Activated naive CD4-positive, alpha-beta T cell treated with anti-CD3 and anti-CD28 coated beads, Interleukin-2, amount 50 U/mL, for 24 hours (primary cell): ENCODE data around the gene ANO8.
"Not testable (repeated sequence)": the region's sequence is repeated elsewhere in the genome, so short reads cannot be mapped to it uniquely, and the experiment has no call there.

Source experiments
- H3K27ac Mint-ChIP-seq: one replicate; pipeline ENCODE4 v1.8.0; 2021; ENCODE audit warnings: mild to moderate bottlenecking, mixed read lengths
- H3K27me3 Mint-ChIP-seq: one replicate; pipeline ENCODE4 v1.8.0; 2021; ENCODE audit warnings: mixed read lengths
- H3K36me3 Mint-ChIP-seq: one replicate; pipeline ENCODE4 v1.8.0; 2021; ENCODE audit warnings: mixed read lengths
- H3K4me1 Mint-ChIP-seq: one replicate; pipeline ENCODE4 v1.8.0; 2021; ENCODE audit warnings: mixed read lengths
- H3K4me3 Mint-ChIP-seq: one replicate; pipeline ENCODE4 v1.8.0; 2021; ENCODE audit warnings: mild to moderate bottlenecking, mixed read lengths
- H3K9me3 Mint-ChIP-seq: one replicate; pipeline ENCODE4 v1.8.0; 2021; ENCODE audit warnings: mixed read lengths

Gene ANO8

DNA sequence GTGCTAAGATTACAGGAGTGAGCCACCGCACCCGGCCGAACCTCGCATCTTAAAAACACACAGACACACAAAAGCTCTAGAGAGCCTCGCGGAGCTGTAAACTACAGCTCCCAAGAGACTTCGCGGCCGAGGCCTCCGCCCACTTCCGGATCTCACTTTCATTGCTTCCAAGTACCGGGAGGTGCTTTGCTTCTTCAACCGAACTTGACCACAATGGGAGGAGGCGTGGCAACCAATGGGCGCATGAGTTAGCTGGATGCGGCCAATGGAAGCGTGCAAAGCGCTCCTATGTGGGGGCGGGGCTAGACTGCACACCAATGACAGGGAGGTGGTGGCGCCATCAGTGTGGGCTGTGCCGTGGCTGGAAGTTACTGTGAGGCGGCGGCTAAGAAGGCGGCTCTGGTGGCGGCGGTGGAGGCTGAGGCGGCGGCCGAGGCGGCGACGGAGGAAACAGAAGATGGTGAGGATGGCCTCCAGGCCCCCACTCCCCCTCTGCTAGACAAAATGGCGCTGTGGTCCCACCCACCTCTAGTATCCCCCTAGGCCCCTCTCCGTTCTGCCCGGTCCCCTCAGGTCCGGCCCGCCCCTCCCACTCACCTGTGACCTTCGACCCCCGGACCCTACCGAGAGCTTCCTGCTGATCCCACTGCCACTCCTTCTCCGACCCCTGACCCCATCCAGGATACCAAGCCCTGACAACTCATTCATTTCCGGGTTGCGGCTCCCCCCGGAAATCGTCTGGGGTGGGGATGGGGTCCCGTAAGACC lies 25.3 kb downstream of the ANO8 start, which contains the start of gene DDA1:
TSS of gene DDA1 (plus strand) at position 366 of the 767 bp plus-strand sequence. CDS start at position 458, 92 bp downstream.
- H3K4me3 Mint-ChIP-seq, result peak within 1 kb of the TSS; percentile 99
- no peaks in the 10 kb centered on the region for H3K9me3 Mint-ChIP-seq

DNA sequence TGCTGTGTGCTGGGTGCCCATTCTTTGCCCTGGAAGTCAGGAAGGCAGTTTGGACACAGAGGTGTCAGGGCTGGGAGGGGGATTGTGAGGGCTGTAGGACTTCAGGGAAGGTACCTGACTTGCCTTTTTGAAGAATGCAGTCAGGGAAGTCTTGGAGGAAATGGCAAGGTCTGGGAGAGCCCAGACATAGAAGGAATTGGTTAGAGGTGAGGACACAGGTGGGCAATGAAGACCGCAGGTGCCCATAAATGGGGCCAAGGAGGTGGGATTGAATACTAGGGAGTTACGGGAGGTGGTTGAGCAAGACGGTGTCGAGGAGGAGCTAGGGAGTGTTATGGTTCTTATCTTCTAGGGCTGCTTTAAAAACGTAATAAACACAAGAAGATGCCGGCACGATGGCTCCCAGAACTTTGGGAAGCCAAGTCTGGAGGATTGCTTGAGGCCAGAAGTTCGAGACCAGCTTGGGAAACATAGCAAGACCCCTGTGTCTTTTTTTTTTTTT lies 26.7 kb downstream of the ANO8 start:
- H3K27me3 Mint-ChIP-seq, result no peaks in the 10 kb centered on the region
- H3K36me3 Mint-ChIP-seq, result no peaks in the 10 kb centered on the region
- peak overlapping the region; percentile 57 for H3K4me3 Mint-ChIP-seq
- H3K9me3 Mint-ChIP-seq, result no peaks in the 10 kb centered on the region
- peak overlapping the region; percentile 72 for H3K27ac Mint-ChIP-seq
- H3K4me1 Mint-ChIP-seq, result peaks cover 55% of the 10 kb centered on the region

More for the DNA sequence above, 25.3 kb downstream of the ANO8 start, which contains the start of gene DDA1:
- H3K36me3 Mint-ChIP-seq, result no peaks in the 10 kb centered on the region
- H3K27me3 Mint-ChIP-seq, result no peaks in the 10 kb centered on the region
- peak within 1 kb of the TSS; percentile 97 for H3K27ac Mint-ChIP-seq
- H3K4me1 Mint-ChIP-seq, result peaks cover 50% of the 10 kb centered on the region

DNA sequence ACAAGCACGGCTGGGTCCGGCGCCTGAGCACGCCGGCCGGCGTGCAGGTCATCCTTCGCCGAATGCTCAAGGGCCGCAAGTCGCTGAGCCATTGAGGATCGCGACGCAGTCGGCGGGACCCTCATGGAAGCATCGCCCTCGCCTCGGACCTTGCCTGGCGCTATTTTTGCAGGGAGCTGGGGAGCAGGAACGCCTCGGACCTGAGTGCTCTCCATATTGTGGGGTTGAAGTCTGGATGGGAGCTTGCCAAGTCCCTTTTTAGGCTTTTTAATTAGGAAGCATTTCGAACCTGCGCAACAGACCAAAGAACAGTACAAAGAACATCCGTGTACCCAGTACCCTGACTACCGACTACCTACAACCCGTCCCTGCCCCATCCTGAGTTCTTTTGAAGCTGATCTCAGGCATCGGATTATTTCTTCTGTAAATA lies 28.4 kb downstream of the ANO8 start:
- H3K4me1 Mint-ChIP-seq, result peaks cover 58% of the 10 kb centered on the region

DNA sequence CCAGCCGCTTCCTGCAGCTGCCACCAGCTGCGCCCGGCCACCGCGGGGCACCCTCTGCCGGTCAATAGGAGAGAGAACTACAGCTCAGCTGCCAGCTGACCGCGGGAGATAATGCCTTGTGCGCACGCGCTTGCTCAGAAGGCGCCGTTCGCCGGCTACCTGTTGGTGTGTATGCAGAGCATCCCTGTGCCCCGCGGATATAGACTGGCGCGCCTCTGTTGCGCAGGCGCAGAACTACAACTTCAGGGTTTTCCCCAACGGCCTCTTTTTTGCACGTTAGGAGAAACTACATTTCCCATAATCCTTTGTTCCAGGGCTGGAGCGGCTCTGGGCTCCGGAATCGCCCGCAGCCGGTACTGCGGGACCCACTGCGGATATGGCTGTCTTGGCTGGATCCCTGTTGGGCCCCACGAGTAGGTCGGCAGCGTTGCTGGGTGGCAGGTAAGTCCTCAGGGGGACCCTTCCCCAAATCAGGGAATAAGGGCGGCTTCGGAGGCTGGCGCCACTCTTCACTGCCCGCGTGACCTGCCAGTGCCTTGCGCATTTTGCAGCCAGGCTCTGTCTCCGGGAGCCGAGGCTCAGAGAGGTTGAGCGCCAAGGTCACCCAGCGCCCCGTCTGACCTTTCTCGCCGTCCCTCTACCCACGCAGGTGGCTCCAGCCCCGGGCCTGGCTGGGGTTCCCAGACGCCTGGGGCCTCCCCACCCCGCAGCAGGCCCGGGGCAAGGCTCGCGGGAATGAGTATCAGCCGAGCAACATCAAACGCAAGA lies 29.0 kb downstream of the ANO8 start, which contains the start of gene MRPL34:
TSS of gene MRPL34 (plus strand) at position 356 of the 768 bp plus-strand sequence. CDS start at position 377, 21 bp downstream.
- H3K9me3 Mint-ChIP-seq, result no peaks in the 10 kb centered on the region
- H3K4me1 Mint-ChIP-seq, result peaks cover 55% of the 10 kb centered on the region
- H3K27me3 Mint-ChIP-seq, result no peaks in the 10 kb centered on the region
- no peaks in the 10 kb centered on the region for H3K36me3 Mint-ChIP-seq
- H3K4me3 Mint-ChIP-seq, result peak within 1 kb of the TSS; percentile 91
- peak within 1 kb of the TSS; percentile 88 for H3K27ac Mint-ChIP-seq

More for the DNA sequence above, 28.4 kb downstream of the ANO8 start:
- Mint-ChIP-seq H3K36me3 (no peaks in the 10 kb centered on the region), H3K9me3 (no peaks in the 10 kb centered on the region), H3K27ac (peak overlapping the region; percentile 86), H3K4me3 (peak overlapping the region; percentile 91), H3K27me3 (no peaks in the 10 kb centered on the region)

DNA sequence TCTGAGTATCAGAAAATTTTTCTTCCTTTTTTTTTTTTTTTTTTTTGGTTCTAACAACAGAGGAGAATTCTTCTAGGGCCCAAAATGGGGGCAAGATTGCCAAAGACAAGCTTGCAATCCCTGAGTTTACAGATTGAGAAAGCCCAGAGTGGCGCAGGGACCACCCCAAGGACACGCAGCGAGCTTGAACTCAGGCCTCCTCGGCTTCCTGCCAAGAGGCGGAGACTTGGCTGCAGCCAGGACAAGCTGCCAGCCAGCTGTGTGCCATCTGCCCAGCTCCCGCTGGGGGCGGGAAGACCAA lies 29.5 kb downstream of the ANO8 start:
- peak overlapping the region; percentile 91 for H3K4me3 Mint-ChIP-seq
- no peaks in the 10 kb centered on the region for H3K9me3 Mint-ChIP-seq
- no peaks in the 10 kb centered on the region for H3K36me3 Mint-ChIP-seq
- no peaks in the 10 kb centered on the region for H3K27me3 Mint-ChIP-seq
- H3K27ac Mint-ChIP-seq, result no peak overlapping the region
- peaks cover 50% of the 10 kb centered on the region for H3K4me1 Mint-ChIP-seq

DNA sequence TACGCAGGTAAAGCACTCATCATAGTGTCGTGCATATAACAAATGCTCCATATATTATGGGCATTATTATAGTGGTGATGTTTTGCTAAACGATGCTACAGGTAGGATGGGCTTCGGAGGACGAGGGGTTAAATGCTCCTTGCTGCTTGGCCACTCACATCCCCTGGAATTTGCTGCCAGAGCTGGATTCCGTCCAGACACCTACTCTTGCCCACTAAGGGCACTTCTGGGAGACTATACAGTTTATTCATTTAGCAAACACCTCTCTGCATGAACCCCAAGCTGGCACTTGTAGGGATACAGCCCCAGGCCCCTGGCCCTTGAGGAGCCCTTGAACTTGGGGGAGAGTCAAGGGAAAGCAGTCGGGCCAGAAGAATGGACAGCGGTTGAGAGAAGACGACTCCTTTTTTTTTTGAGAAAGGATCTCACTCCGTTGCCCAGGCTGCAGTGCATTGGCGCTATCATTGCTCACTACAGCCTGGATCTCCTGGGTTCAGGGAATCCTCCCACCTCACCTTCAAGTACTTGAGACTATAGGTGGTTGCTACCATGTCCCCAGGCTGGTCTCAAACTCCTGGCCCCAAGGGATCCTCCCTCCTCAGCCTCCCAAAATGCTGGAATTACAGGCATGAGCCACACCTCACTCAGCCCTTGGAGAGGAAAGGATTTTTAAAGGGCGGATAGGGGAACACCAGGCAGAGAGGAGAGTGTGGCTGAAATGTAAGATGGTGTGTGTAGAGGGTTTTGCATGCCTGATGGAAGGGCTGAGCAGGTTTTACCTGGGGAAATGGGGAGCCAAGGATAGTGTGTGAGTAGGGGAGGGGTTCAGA lies 30.1 kb downstream of the ANO8 start:
- Mint-ChIP-seq H3K27me3 (no peaks in the 10 kb centered on the region), H3K4me3 (peak overlapping the region; percentile 91), H3K4me1 (peaks cover 49% of the 10 kb centered on the region), H3K36me3 (no peaks in the 10 kb centered on the region), H3K27ac (peak overlapping the region; percentile 88), H3K9me3 (no peaks in the 10 kb centered on the region)

DNA sequence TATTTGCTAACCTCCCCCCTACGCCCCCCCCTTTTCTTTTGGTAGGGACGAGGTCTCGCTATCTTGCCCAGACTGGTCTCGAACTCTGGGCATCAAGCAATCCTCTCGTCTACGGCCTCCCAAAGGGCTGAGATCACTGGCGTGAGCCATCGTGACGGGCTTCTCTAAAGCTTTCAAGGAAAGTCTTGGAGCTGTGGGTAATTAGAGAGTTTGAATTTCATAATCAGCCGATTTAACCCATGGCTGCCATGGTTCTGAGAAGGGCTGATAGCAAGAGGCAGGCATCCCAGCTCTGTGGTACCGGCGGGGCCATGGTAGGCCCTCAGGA lies 30.8 kb downstream of the ANO8 start:
- H3K4me1 Mint-ChIP-seq, result peaks cover 43% of the 10 kb centered on the region
- no peak overlapping the region for H3K27ac Mint-ChIP-seq
- no peaks in the 10 kb centered on the region for H3K27me3 Mint-ChIP-seq

DNA sequence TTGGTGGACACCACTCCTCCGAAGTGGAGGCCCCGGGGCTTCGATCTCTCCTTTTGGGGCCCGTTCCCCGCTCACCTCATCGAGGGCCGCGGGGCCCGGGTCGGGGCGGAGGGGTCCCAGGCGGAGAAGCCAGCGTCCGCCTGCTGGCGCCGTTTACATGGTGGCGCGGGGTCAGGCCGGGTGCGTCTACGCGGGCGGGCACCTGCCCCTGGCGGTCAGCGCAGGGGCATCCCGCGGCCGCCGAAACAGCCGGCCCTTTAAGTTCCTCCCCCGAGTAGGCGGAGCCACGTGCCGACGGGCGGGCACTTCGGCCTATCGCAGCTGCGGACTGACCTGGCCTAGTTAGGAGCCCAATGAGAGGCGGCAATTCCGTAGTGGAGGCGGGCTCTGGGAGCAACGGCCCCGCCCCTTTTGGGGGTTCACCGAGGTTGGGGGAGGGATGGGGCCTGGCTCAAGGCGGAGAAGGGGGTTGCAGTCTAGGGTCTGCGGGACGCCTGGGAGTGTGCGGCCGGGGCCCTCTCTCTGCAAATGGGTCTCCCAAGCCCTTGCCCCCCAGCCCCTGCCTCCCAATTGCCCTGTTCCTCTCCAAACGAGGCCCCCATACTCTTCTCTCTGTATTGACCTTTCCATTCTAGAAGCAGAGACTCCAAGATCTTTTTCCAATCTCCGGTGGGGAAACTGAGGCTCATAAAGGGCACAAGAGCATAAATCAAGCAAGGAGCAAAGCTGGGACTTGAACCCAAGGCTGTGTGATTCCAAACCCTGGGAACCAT lies 31.3 kb downstream of the ANO8 start, which contains the start of gene ABHD8:
TSS of gene ABHD8 (minus strand) at position 259 of the 773 bp plus-strand sequence. CDS start 1,809 bp downstream, outside the sequence.
- H3K27ac Mint-ChIP-seq, result peak within 1 kb of the TSS; percentile 30
- H3K4me1 Mint-ChIP-seq, result peaks cover 43% of the 10 kb centered on the region
- H3K36me3 Mint-ChIP-seq, result no peaks in the 10 kb centered on the region
- H3K9me3 Mint-ChIP-seq, result no peaks in the 10 kb centered on the region
- peak within 1 kb of the TSS; percentile 78 for H3K4me3 Mint-ChIP-seq
- no peaks in the 10 kb centered on the region for H3K27me3 Mint-ChIP-seq

More for the DNA sequence above, 30.8 kb downstream of the ANO8 start:
- Mint-ChIP-seq H3K36me3 (no peaks in the 10 kb centered on the region), H3K9me3 (no peaks in the 10 kb centered on the region), H3K4me3 (peak overlapping the region; percentile 78)

DNA sequence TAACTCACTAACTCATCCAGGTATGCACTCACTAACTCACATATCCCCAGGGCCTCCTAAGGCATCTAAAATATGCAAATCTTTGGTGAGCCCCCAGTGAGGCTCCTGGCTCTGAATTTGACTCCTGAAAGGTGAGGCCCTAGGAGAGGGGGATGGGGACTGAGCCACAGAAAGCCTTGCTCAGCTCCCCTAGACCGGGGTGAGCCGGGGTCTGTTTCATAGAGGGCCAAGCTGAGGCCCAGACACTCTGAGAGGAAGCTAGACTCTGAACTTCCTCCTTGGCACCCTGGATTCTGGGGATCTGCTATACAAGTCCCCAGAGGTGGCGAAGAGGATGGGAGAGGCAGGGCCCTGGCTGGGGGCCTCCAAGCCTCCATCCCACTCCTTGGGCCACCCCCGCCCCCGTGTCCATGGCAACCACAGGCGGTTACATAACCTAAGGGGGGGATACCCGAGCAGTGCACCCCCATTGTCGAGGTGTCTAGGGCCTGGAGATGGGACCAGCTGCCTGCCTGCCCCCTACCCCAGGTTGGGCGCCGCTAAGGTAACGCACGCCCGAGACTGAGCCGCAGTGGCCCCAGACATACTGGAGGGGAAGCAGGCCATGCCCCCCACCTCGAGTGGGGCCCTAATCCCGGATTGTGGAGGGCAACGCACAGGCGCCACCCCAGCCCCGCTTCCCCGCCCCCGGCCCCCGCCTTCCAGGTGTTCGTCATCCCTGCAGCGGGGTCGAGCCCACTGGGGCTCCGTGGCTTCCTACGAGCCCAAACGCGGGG lies 32.1 kb downstream of the ANO8 start:
- H3K36me3 Mint-ChIP-seq, result no peaks in the 10 kb centered on the region
- peak overlapping the region; percentile 30 for H3K27ac Mint-ChIP-seq

DNA sequence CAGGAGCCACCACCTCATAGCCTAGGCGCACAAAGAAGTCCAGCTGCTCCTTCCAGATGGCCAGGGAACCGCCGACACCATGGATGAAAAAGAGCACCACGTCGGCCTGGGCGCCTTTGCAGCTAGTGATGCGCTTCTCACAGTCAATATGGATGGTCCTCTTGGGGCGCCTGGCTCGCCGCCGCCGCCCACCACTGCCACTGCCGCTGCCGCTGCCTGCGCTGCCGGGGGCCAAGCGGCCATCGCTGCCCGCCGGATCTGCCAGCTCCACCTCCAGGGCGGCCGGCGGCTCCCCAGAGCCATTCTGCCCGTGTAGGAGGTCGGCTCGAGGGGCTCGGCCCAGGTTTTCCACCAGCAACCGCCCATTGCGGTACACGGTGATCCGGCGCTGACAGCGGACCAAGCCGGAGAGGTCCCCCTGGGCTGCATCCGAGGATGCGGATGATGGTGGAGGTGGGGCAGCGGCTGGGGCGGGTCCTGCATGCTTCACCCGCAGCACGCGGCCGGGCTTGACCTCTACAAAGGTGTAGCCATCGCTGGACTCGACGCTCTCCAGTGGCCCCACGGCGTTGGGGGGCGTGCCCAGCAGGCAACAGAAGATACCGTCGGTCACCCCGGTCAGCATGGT lies 33.5 kb downstream of the ANO8 start:
- Mint-ChIP-seq H3K9me3 (no peaks in the 10 kb centered on the region), H3K36me3 (no peaks in the 10 kb centered on the region), H3K27me3 (no peaks in the 10 kb centered on the region), H3K4me3 (no peak overlapping the region), H3K27ac (no peak overlapping the region), H3K4me1 (peaks cover 29% of the 10 kb centered on the region)

More for the DNA sequence above, 32.1 kb downstream of the ANO8 start:
- no peaks in the 10 kb centered on the region for H3K9me3 Mint-ChIP-seq
- no peaks in the 10 kb centered on the region for H3K27me3 Mint-ChIP-seq
- peaks cover 37% of the 10 kb centered on the region for H3K4me1 Mint-ChIP-seq
- peak overlapping the region; percentile 78 for H3K4me3 Mint-ChIP-seq

DNA sequence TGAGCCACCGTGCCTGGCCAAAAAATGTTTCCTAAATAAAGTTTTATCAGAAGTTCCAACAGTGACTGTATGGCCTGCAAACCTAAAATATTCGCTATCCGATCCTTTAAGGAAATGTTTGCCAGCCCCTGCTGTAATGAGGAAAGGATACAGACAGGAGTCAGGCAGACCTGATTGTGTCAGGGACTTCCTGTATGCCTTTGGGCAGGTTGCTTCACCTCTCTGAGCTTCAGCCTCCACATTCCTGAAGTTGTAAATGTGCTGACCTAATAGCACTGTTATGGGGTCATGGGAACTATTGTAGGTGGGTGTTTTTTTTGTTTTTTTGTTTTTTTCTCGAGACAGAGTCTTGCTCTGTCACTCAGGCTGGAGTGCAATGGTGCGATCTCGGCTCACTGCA lies 37.7 kb downstream of the ANO8 start:
- H3K9me3 Mint-ChIP-seq, result no peaks in the 10 kb centered on the region
- no peaks in the 10 kb centered on the region for H3K36me3 Mint-ChIP-seq
- no peaks in the 10 kb centered on the region for H3K27me3 Mint-ChIP-seq
- H3K4me1 Mint-ChIP-seq, result peaks cover 5% of the 10 kb centered on the region
- no peak overlapping the region for H3K4me3 Mint-ChIP-seq
- H3K27ac Mint-ChIP-seq, result no peak overlapping the region

DNA sequence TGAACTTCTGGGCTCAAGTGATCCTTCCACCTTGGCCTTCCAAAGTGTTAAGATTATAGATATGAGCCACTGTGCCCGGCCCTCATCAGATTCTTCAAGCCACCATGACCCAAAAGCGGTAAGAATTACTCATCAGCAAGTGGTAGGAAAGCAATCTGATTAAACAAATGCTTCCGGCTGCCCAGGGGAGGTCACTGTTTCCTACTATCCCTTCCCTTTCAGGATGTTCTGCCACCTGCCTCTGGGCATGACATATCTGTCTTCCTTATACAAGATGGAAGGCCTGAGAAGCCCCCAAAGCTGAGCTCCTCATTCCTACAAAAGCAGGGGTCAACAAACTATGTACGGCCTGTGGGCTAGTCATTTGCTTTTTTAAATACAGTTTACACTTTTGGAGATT lies 38.4 kb downstream of the ANO8 start:
- Mint-ChIP-seq H3K36me3 (no peaks in the 10 kb centered on the region), H3K4me3 (no peak overlapping the region), H3K27ac (no peak overlapping the region), H3K27me3 (no peaks in the 10 kb centered on the region), H3K9me3 (no peaks in the 10 kb centered on the region), H3K4me1 (no peaks in the 10 kb centered on the region)

DNA sequence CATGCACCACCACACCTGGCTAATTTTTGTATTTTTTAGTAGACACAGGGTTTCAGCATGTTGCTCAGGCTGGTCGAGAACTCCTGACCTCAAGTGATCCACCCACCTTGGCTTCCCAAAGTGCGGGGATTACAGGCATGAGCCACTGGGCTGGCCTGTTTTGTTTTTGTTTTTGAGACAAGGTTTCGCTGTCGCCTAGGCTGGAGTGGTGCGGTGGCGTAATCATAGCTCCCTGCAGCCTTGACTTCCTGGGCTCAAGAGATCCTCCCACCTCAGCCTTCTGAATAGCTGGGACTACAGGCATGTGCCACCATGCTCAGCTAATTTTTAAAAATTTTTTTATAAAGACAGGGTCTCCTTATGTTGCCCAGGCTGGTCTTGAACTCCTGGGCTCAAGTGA lies 39.1 kb downstream of the ANO8 start:
- H3K9me3 Mint-ChIP-seq, H3K4me1 Mint-ChIP-seq: not testable (repeated sequence)

More for the DNA sequence above, 39.1 kb downstream of the ANO8 start:
- not testable (repeated sequence) for H3K4me3 Mint-ChIP-seq, H3K27ac Mint-ChIP-seq, H3K27me3 Mint-ChIP-seq, H3K36me3 Mint-ChIP-seq
